ENCODE results near the gene RSPH4A. TPM values are rescaled to one million over a fixed set of nuclear protein-coding genes. Genes with fewer than 3 reads are reported as not detected.

Gene RSPH4A
- total RNA-seq = 0.16 TPM in 1 of 2 replicates, not detected in the other

GRCh38 chr6:116615937-116616736, at the start of gene RSPH4A:
TSS of gene RSPH4A (plus strand) at chr6:116616479. CDS start at chr6:116616624, 145 bp downstream.

GRCh38 chr6:116570856-116571682, 45.2 kb upstream of the RSPH4A start, which contains the start of gene RWDD1:
TSS of gene RWDD1 (plus strand) at chr6:116571504. CDS start at chr6:116571583, 79 bp downstream.

GRCh38 chr6:116680880-116681672, 64.8 kb downstream of the RSPH4A start, which contains the start of gene KPNA5:
TSS of gene KPNA5 (plus strand) at chr6:116681211. CDS start at chr6:116681335, 124 bp downstream.

Other genes with a start within 250 kb of the RSPH4A start
- gene DSE, start 245.5 kb upstream of the RSPH4A start, total RNA-seq = 98.5 and 150 TPM in 2 replicates
- gene CALHM6, start 155.1 kb upstream of the RSPH4A start, total RNA-seq = 0.39 and 2.5 TPM in 2 replicates
- 0.04 TPM in 1 of 2 replicates, not detected in the other for gene CALHM5, start 104.8 kb upstream of the RSPH4A start, total RNA-seq
- 0.70 TPM in 1 of 2 replicates, not detected in the other for gene TRAPPC3L, start 70.8 kb upstream of the RSPH4A start, total RNA-seq
- gene CALHM4, start 62.7 kb upstream of the RSPH4A start, total RNA-seq = not detected in 2 replicates
- 40.0 and 44.8 TPM in 2 replicates for gene RWDD1, start 45.0 kb upstream of the RSPH4A start, total RNA-seq
- 6.4 and 9.6 TPM in 2 replicates for gene ZUP1, start 52.3 kb downstream of the RSPH4A start, total RNA-seq
- gene KPNA5, start 64.7 kb downstream of the RSPH4A start, total RNA-seq = 0.62 and 1.1 TPM in 2 replicates
- gene FAM162B, start 149.2 kb downstream of the RSPH4A start, total RNA-seq = 0.08 TPM in 1 of 2 replicates, not detected in the other
- not detected in 2 replicates for gene GPRC6A, start 212.6 kb downstream of the RSPH4A start, total RNA-seq